ENCODE measurements around the gene FAM13C.

Gene FAM13C

DNA sequence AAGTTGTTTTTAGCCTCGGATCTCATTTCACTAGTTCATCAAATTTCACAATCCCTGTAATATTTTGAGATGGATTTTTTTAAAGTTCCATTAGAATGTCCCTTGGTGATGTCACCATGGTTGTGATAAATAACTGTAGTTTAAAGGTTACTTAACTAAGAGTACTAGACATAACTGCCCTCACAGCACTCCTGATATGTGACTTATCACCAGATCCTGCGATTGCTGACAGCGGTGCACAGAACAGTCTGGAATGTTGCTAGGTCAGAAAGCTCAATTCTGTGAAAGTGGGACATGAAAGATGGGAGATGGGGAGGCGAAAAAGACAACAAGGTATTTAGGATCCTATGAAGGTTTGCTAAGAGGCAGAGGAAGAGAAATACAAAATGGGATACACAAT lies 40.2 kb downstream of the FAM13C start:
- Histone ChIP-seq H2AFZ (ENCODE audit: low read length) (no peak overlapping the region), H4K20me1 (ENCODE audit: insufficient read depth, low read length) (no peaks in the 10 kb centered on the region), H3K9me2 (replicated peaks; ENCODE audit: insufficient read depth, low read length) (no peaks in the 10 kb centered on the region), H3K4me2 (ENCODE audit: low read depth, low read length) (no peak overlapping the region), H3K79me2 (ENCODE audit: low read length) (no peaks in the 10 kb centered on the region), H3K9ac (ENCODE audit: low read length) (no peak overlapping the region), H3F3A (ENCODE audit: insufficient read depth, low read length) (no peaks in the 10 kb centered on the region), H3K27me3 (replicated peaks; ENCODE audit: insufficient read depth, low read length) (no peaks in the 10 kb centered on the region), H3K4me3 (ENCODE audit: low read length) (no peak overlapping the region), H3K27ac (ENCODE audit: low read length) (no peak overlapping the region), H3K4me1 (ENCODE audit: low read length) (no peaks in the 10 kb centered on the region), H3K36me3 (replicated peaks; ENCODE audit: insufficient read depth, low read length) (no peaks in the 10 kb centered on the region), H3K9me3 (replicated peaks; ENCODE audit: insufficient read depth, low read length) (no peaks in the 10 kb centered on the region)
- no peak for TF ChIP-seq EZH2 (optimal IDR thresholded peaks at IDR 0.05; ENCODE audit: low read depth, low read length)
- no peak for TF ChIP-seq EZH2phosphoT487 (IDR thresholded peaks at IDR 0.05; ENCODE audit: low read length)
- TF ChIP-seq, protein P1, sequence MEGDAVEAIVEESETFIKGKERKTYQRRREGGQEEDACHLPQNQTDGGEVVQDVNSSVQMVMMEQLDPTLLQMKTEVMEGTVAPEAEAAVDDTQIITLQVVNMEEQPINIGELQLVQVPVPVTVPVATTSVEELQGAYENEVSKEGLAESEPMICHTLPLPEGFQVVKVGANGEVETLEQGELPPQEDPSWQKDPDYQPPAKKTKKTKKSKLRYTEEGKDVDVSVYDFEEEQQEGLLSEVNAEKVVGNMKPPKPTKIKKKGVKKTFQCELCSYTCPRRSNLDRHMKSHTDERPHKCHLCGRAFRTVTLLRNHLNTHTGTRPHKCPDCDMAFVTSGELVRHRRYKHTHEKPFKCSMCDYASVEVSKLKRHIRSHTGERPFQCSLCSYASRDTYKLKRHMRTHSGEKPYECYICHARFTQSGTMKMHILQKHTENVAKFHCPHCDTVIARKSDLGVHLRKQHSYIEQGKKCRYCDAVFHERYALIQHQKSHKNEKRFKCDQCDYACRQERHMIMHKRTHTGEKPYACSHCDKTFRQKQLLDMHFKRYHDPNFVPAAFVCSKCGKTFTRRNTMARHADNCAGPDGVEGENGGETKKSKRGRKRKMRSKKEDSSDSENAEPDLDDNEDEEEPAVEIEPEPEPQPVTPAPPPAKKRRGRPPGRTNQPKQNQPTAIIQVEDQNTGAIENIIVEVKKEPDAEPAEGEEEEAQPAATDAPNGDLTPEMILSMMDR (IDR thresholded peaks at IDR 0.05; ENCODE audit: low read length) = no peak
- DNase-seq = no peak

DNA sequence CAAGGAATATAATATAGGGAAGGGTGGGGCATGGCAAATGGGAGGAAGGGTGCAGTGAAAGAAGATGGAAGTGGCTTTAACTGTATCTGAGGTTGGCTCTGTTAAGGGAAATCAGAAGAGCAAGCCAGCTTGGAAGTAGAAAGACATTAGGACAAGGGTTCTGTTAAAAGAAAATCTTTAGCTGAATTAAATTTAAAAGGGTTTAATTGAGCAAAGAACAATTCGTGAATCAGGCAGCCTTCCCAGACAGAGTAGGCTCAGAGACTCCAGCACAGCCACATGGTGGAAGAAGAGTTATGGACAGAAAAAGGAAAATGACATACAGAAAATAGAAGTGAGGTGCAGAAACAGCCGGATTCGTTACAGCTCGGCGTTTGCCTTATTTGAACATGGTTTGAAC lies 42.0 kb downstream of the FAM13C start:
- no peak for DNase-seq
- no peaks in the 10 kb centered on the region for H3K27me3 ChIP-seq (replicated peaks; ENCODE audit: insufficient read depth, low read length)
- H2AFZ ChIP-seq (ENCODE audit: low read length) = no peak overlapping the region
- no peak overlapping the region for H3K4me2 ChIP-seq (ENCODE audit: low read depth, low read length)
- TF ChIP-seq EZH2phosphoT487 (IDR thresholded peaks at IDR 0.05; ENCODE audit: low read length) (no peak), EZH2 (optimal IDR thresholded peaks at IDR 0.05; ENCODE audit: low read depth, low read length) (no peak)
- TF ChIP-seq, protein P1 (IDR thresholded peaks at IDR 0.05; ENCODE audit: low read length) = no peak
- no peak overlapping the region for H3K4me3 ChIP-seq (ENCODE audit: low read length)
- H3K79me2 ChIP-seq (ENCODE audit: low read length) = no peaks in the 10 kb centered on the region
- H3K4me1 ChIP-seq (ENCODE audit: low read length) = no peaks in the 10 kb centered on the region
- no peak overlapping the region for H3K27ac ChIP-seq (ENCODE audit: low read length)
- H4K20me1 ChIP-seq (ENCODE audit: insufficient read depth, low read length) = no peaks in the 10 kb centered on the region
- H3F3A ChIP-seq (ENCODE audit: insufficient read depth, low read length) = no peaks in the 10 kb centered on the region
- H3K9me3 ChIP-seq (replicated peaks; ENCODE audit: insufficient read depth, low read length) = no peaks in the 10 kb centered on the region
- no peaks in the 10 kb centered on the region for H3K36me3 ChIP-seq (replicated peaks; ENCODE audit: insufficient read depth, low read length)
- H3K9me2 ChIP-seq (replicated peaks; ENCODE audit: insufficient read depth, low read length) = no peaks in the 10 kb centered on the region
- H3K9ac ChIP-seq (ENCODE audit: low read length) = no peak overlapping the region

DNA sequence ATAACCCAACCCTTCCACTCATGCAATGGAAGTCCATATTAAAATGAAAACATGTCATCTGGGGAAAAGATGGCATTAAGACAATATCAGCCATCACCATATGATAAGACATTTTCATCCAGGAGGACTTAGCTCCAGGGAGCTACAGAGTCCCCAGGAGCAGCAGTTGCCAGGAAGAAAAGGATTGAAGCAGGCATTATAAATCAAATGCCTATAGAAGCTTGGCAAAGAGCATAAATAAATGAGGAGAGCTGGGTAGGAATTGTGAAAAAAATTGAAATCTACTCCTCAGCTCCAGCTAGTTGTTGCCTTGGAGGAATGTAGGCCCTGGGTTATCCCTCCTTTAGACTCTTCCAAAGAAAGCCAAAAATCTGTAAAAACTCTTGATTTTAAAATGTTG lies 42.5 kb downstream of the FAM13C start:
- no peak overlapping the region for H3K4me2 ChIP-seq (ENCODE audit: low read depth, low read length)
- no peaks in the 10 kb centered on the region for H3K9me2 ChIP-seq (replicated peaks; ENCODE audit: insufficient read depth, low read length)
- H3K79me2 ChIP-seq (ENCODE audit: low read length) = no peaks in the 10 kb centered on the region
- no peak overlapping the region for H3K4me3 ChIP-seq (ENCODE audit: low read length)
- no peaks in the 10 kb centered on the region for H3K4me1 ChIP-seq (ENCODE audit: low read length)
- no peak for DNase-seq
- no peaks in the 10 kb centered on the region for H4K20me1 ChIP-seq (ENCODE audit: insufficient read depth, low read length)
- H3K9ac ChIP-seq (ENCODE audit: low read length) = no peak overlapping the region
- H3K27me3 ChIP-seq (replicated peaks; ENCODE audit: insufficient read depth, low read length) = no peaks in the 10 kb centered on the region
- no peak overlapping the region for H2AFZ ChIP-seq (ENCODE audit: low read length)
- TF ChIP-seq, protein P1 (IDR thresholded peaks at IDR 0.05; ENCODE audit: low read length) = no peak
- TF ChIP-seq EZH2phosphoT487 (IDR thresholded peaks at IDR 0.05; ENCODE audit: low read length) (no peak), EZH2 (optimal IDR thresholded peaks at IDR 0.05; ENCODE audit: low read depth, low read length) (no peak)
- H3K27ac ChIP-seq (ENCODE audit: low read length) = no peak overlapping the region
- no peaks in the 10 kb centered on the region for H3K36me3 ChIP-seq (replicated peaks; ENCODE audit: insufficient read depth, low read length)
- H3F3A ChIP-seq (ENCODE audit: insufficient read depth, low read length) = no peaks in the 10 kb centered on the region
- H3K9me3 ChIP-seq (replicated peaks; ENCODE audit: insufficient read depth, low read length) = no peaks in the 10 kb centered on the region

All from MM.1S (cell line).